NCI-H1930 (cell line): ENCODE measurements around the gene GRK6.
A peak's percentile ranks its signal among the peaks of the same experiment; 100 is the strongest.
"Not testable (repeated sequence)": the region's sequence is repeated elsewhere in the genome, so short reads cannot be mapped to it uniquely, and the experiment has no call there.

Experiments used
- DNase-seq, 2 experiments: peaks; one replicate each; lab custom pipeline; 2025; lab: John Stamatoyannopoulos, UW

GRK6 gene

GRCh38 chr5:177471610-177472356, 45.3 kb downstream of the GRK6 start:
- no peak for DNase-seq

DNA sequence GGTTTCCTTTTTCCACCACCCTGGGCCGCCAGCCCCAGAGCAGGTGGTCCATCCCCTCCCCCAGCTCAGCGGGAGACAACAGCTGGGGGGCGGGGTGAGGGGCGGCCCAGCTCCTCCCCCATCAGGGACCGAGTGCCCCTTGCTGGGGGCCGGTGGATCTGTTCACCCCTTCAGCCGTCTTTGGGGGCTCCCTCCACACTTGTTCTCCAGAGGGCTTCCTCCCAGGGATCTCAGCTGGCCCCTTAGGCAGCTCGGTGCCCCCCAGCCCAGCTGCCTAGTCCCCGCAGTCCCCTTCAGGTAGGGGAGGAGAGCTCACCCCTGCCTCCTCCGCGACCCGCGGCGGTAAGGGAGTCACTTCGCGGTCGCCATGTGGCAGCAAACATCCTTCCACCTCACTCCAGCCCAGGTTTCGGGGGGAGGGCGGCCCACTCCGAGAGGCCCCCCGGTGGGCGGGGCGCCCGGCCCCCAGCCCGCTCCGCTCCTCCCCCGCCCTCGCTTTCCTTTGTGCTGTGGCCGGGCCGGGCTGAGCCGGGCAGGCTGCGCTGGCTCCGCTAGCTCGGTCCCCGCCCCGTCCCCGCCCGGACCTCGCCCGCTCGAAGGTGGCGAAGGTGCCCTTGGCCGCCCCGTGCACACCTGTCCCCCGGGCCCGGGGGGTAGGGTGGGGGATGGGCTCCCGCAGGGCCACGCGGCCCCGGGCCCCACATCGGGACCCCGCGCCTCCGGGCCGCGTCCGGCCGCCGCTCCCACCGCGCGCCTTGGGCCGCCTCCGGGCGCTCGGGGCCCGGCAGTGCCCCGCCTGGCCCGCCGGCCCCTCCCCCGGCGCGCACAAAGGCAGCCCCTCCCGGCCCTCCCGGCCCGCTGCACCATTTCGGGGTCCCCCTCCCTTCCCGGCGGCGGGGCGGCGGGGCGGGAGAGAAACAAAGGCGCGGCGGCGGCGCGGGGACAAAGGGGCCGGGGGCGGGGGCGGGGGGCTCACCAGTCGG, 46.3 kb downstream of the GRK6 start:
- no peak for DNase-seq

- DNase-seq, result peak in 1 of 2 experiments; percentile 37
Observed at GRCh38 chr5:177473443-177474001, 47.0 kb downstream of the GRK6 start, which contains the start of gene DBN1. DBN1 (minus strand) TSS chr5:177473634; CDS start chr5:177473521, 113 bp downstream.

GRCh38 chr5:177474002-177474476, 47.6 kb downstream of the GRK6 start:
- DNase-seq, result no peak

- no peak for DNase-seq
Observed at GRCh38 chr5:177474846-177475562, 48.5 kb downstream of the GRK6 start.

- DNase-seq, result no peak
Observed at GRCh38 chr5:177475563-177476427, 49.3 kb downstream of the GRK6 start.

- DNase-seq, result no peak
Observed at GRCh38 chr5:177476531-177477233, 50.2 kb downstream of the GRK6 start.

GRCh38 chr5:177477701-177478477, 51.4 kb downstream of the GRK6 start:
- DNase-seq, result no peak

GRCh38 chr5:177478711-177479646, 52.5 kb downstream of the GRK6 start:
- DNase-seq, result no peak

DNA sequence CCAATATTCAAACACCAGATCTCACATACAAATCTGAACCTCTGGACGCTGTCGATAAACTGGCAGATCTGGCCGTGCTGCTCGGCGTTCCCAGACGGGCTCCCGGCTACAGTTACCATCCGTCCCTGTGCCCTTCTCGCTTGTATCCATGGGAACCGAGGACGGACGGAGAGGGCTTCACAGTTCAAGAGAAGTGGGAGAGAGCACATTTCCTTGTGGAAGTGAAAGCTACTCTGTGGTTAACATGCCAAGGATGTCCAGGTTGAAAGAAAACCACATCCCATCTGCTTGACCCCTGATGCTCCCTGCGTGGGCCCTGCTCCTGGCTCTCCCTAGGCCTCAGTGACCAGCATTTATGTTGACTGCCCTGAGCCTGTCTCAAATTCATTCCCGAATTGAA, 53.3 kb downstream of the GRK6 start:
- no peak for DNase-seq

GRCh38 chr5:177482359-177482795, 55.9 kb downstream of the GRK6 start:
- no peak for DNase-seq

- DNase-seq, result no peak
Observed at GRCh38 chr5:177483042-177483441, 56.6 kb downstream of the GRK6 start.

DNA sequence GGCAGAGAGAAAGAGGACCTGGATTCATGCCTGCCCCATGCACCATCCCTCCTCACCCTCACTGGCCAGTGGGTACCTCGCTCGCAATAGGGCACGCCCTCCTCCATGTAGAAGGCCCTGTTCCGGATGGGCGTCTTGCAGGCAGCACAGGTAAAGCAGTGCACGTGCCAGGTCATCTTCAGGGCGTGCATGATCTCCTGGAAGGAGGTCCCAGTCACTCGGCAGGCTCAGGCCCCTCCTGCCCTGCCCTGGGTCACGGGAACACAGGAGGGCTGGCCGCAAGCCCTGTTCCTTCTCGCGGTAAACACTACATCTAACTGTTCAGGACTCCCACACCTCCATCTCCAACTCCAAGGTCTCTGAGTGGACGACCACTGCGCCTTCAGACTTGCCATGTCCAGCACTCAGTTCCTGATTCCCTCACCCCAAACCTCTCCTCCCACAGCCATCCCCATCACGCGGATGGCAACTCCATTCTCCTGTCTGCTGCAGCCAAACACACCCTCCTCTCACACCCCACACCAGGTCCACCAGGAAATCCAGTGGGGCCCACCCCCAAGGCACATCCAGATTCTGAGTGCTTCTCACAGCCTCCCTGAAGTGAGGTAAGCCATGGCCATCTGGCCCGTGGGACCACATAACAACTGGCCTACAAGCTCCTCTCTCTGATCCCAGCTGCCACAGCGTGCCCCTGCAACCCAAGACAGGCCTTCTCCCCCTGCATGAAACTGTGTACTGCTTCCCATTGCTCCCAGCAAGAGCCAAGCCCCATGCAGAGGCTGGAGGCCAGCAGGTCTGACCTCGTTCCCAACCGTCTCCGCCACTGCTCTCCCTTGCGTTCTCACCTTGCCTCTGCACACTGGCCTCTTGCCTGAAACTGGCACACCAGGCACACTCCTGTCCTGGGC, 57.8 kb downstream of the GRK6 start:
- DNase-seq, result no peak

- no peak for DNase-seq
Observed at GRCh38 chr5:177484902-177485549, 58.5 kb downstream of the GRK6 start.

DNA sequence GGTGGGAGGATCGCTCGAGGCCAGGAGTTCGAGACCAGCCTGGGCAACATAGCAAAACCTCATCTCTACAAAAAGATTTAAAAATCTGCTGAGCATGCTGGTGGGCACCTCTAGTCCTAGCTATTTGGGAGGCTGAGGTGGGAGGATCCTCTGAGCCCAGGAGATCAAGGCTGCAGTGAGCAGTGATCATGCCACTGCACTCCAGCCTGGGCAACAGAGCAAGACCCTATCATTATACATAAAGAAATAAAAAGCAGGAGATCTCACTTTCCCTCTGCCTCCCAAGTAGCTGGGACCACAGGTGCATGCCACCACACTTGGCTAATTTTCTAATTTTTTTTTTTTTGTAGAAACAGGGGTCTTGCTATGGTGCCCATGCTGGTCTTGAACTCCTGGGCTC, 59.3 kb downstream of the GRK6 start:
- not testable (repeated sequence) for DNase-seq

DNA sequence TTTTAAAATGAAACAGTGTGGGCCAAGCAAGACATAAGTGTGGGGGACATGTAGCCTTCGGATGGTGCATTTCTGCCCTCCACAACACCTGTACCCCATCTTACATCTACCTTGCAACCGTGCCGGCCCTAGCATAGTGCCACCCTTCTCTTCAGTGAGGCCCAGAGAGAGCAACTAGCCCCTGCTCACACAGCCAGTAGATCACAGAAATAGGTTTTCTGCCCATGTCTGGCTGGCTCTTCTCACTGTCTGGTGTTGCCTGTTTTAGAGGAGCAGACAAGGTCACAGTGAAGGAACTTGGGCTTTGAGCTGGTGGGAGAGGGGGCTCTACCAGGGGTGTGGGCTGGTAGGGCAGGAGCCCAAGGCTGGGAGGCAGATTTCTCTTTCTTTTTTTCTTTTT, 59.8 kb downstream of the GRK6 start:
- DNase-seq, result no peak
